GM12878 (cell line): Measurements from ENCODE around the gene LPGAT1. TPM values are rescaled to one million over a fixed set of nuclear protein-coding genes. Genes with fewer than 3 reads are reported as not detected.

Experiments
- ATAC-seq: fragments of 200-7000 bp; cut with Tn5 transposase; 3 replicates; pipeline ENCODE4 v1.9.1; 2020; ENCODE audit warnings: mild to moderate bottlenecking, moderate library complexity
- BruUV-seq: library from RNA; stranded (reverse); fragments of 400-500 nt; replicated peaks from 2 replicates; lab custom pipeline; 2021; lab: Mats Ljungman, UMichigan
- CTCF ChIA-PET: fragments of 300-600 bp; sonication (Branson Sonifier 250); formaldehyde crosslinking; extraction: SDS; loops from one replicate; lab custom pipeline; 2021; ENCODE audit warnings: inconsistent platforms; lab: Yijun Ruan, JAX
- POLR2A ChIA-PET: fragments of 350-600 bp; formaldehyde crosslinking; extraction: SDS; loops from one replicate; lab custom pipeline; 2021; ENCODE audit warnings: inconsistent platforms; lab: Charles Lee
- RAD21 ChIA-PET: fragments of 300-600 bp; sonication (Branson Sonifier 250); formaldehyde crosslinking; loops from one replicate; lab custom pipeline; 2023; ENCODE audit warnings: antibody characterized with exemption; ENCODE audit not compliant: unreplicated experiment; lab: Charles Lee
- SMC1A ChIA-PET: fragments of 300-600 bp; sonication (Branson Sonifier 250); formaldehyde crosslinking; loops from one replicate; lab custom pipeline; 2023; ENCODE audit not compliant: unreplicated experiment, uncharacterized antibody; lab: Charles Lee
- DNase-seq: peaks from one replicate; pipeline ENCODE4 v3.0.0-alpha.2; 2011; ENCODE audit warnings: low read depth, low spot score
- FAIRE-seq: peaks from 3 replicates; lab custom pipeline; 2011; peaks lifted over from hg19 to GRCh38; lab: Jason Lieb, UNC
- H2AFZ ChIP-seq: 2 replicates; pipeline ENCODE4 v1.6.0; 2011; ENCODE audit warnings: low read depth, low read length, control low read depth; ENCODE audit not compliant: control insufficient read depth
- H3K27ac ChIP-seq: 2 replicates; pipeline ENCODE4 v1.5.1; 2011; ENCODE audit warnings: control low read depth; ENCODE audit not compliant: control insufficient read depth, insufficient read depth
- H3K27me3 ChIP-seq, 2 experiments: replicated peaks in 1 of 2; 2 replicates each; pipeline versions ENCODE4 v1.6.0 to v1.6.1; 2011; ENCODE audit warnings: low read length in 1 of 2; ENCODE audit not compliant: control insufficient read depth in 2 of 2, insufficient read depth in 2 of 2
- H3K36me3 ChIP-seq, 2 experiments: 2 replicates each; pipeline ENCODE4 v1.5.1; 2011; ENCODE audit warnings: low read length in 1 of 2; ENCODE audit not compliant: control insufficient read depth in 2 of 2, insufficient read depth in 2 of 2
- H3K4me1 ChIP-seq: 2 replicates; pipeline ENCODE4 v1.6.1; 2011; ENCODE audit warnings: mild to moderate bottlenecking, low read length, moderate library complexity, mixed read lengths; ENCODE audit not compliant: control insufficient read depth, insufficient read depth
- H3K4me2 ChIP-seq: 2 replicates; pipeline ENCODE4 v1.6.0; 2011; ENCODE audit warnings: control low read depth; ENCODE audit not compliant: control insufficient read depth, insufficient read depth
- H3K4me3 ChIP-seq: fragments of 200-600 bp; sonication (generic); 2 replicates; pipeline ENCODE4 v1.5.1; 2016
- H3K79me2 ChIP-seq: 2 replicates; pipeline ENCODE4 v1.6.0; 2011; ENCODE audit warnings: low read length; ENCODE audit not compliant: control insufficient read depth, insufficient read depth
- H3K9ac ChIP-seq: 2 replicates; pipeline ENCODE4 v1.8.0; 2011; ENCODE audit warnings: low read length, control low read depth, mixed read lengths; ENCODE audit not compliant: control insufficient read depth, insufficient read depth
- H3K9me3 ChIP-seq: replicated peaks from 3 replicates; pipeline ENCODE4 v1.5.1; 2011; ENCODE audit warnings: mild to moderate bottlenecking, low read length; ENCODE audit not compliant: control insufficient read depth, insufficient read depth
- H4K20me1 ChIP-seq: 2 replicates; pipeline ENCODE4 v1.6.0; 2011; ENCODE audit not compliant: control insufficient read depth, insufficient read depth
- BCL3 ChIP-seq: IDR thresholded peaks from 2 replicates; pipeline ENCODE4 v1.6.1; 2011; ENCODE audit warnings: borderline replicate concordance, low read depth, mild to moderate bottlenecking, moderate library complexity, low read length; ENCODE audit not compliant: insufficient read depth, poor library complexity, severe bottlenecking
- CBX3 ChIP-seq: fragments of 200-600 bp; sonication (generic); IDR thresholded peaks from 2 replicates; pipeline ENCODE4 v1.6.1; 2016; ENCODE audit warnings: low read depth, borderline replicate concordance
- CREM ChIP-seq: IDR thresholded peaks from 2 replicates; pipeline ENCODE4 v1.6.1; 2014; ENCODE audit warnings: antibody characterized with exemption, low read depth
- ESRRA ChIP-seq: IDR thresholded peaks from 2 replicates; pipeline ENCODE4 v1.6.1; 2012; ENCODE audit warnings: mild to moderate bottlenecking, low read length, improper control_type of control experiment
- IKZF1 ChIP-seq: fragments of 450-650 bp; conservative IDR thresholded peaks from 2 replicates; pipeline ENCODE4 v1.6.1; 2017; ENCODE audit warnings: antibody characterized with exemption, mild to moderate bottlenecking
- IRF3 ChIP-seq: fragments of 450-650 bp; IDR thresholded peaks from 2 replicates; pipeline ENCODE4 v1.6.1; 2014; ENCODE audit warnings: mild to moderate bottlenecking
- MYB ChIP-seq: fragments of 150-350 bp; IDR thresholded peaks from 2 replicates; pipeline ENCODE4 v1.6.1; 2014; ENCODE audit warnings: mild to moderate bottlenecking, low read depth, low read length, borderline replicate concordance
- PKNOX1 ChIP-seq: fragments of 450-650 bp; IDR thresholded peaks from 2 replicates; pipeline ENCODE4 v1.6.1; 2016; ENCODE audit warnings: mild to moderate bottlenecking
- ZNF24 ChIP-seq: fragments of 450-650 bp; IDR thresholded peaks from 2 replicates; pipeline ENCODE4 v1.6.1; 2017; ENCODE audit warnings: antibody characterized with exemption, mild to moderate bottlenecking
- WGBS: methylation state at CpG from one replicate; pipeline ENCODE4 v1.1.6; 2016; ENCODE audit warnings: low lambda C conversion rate; ENCODE audit not compliant: insufficient replicate concordance, insufficient coverage; ENCODE audit errors: missing lambda C conversion rate; 5-methylcytosine and 5-hydroxymethylcytosine counted together
- in situ Hi-C: fragments of 300-500 bp; cut with MboI; formaldehyde crosslinking; loops from 9 replicates; pipeline ENCODE4 v1.14.3; 2018; ENCODE audit warnings: mixed read lengths
- intact Hi-C: fragments of 100-400 bp; cut with micrococcal nuclease; formaldehyde crosslinking; loops from one replicate; pipeline ENCODE4 v1.14.2; 2022; ENCODE audit not compliant: unreplicated experiment
- polyA plus RNA-seq, 11 experiments: library from polyadenylated mRNA; depleted of rRNA in 4 of 11; unstranded in 6 of 11; stranded (reverse) in 5 of 11; fragments of >200 nt; fragmentation: Nextera tagmentation in 4 of 11; fragmentation: Illumina TruSeq in 1 of 11; extraction: Ambion mirVana in 4 of 11; extraction: Trizol in 1 of 11; gene quantifications; 1 replicate in 1 of 11; 2 replicates in 10 of 11; pipeline versions ENCODE4 v1.2.1 to v1.2.3, GENCODE V29; 2011 to 2016; ENCODE audit warnings: inconsistent platforms in 2 of 11, missing spikeins in 2 of 11, low read depth in 1 of 11
- total RNA-seq, 4 experiments: library from RNA; depleted of rRNA in 3 of 4; stranded (reverse); fragments of >200 nt in 3 of 4; fragmentation: Illumina TruSeq in 1 of 4; extraction: Trizol in 1 of 4; gene quantifications; 2 replicates each; pipeline versions ENCODE4 v1.2.1 to v1.2.3, GENCODE V29; 2013 to 2021

Gene LPGAT1
- total and polyA plus RNA-seq, 10 of the 15 experiments (the other 5 are each of a cell fraction or from before 2014, with no cell fraction given): 5.8 to 40.6 (median 19.2) TPM

- TF ChIP-seq CREM (no peak), PKNOX1 (no peak)
- TF ChIP-seq, all 136 proteins: peak for 0
These were observed 3.5 kb downstream of the LPGAT1 start (continued) for GRCh38 chr1:211827051-211827450.

- TF ChIP-seq IRF3 (no peak), ZNF24 (no peak), ESRRA (no peak), CBX3 (no peak), MYB (no peak), BCL3 (no peak), IKZF1 (no peak)
- TF ChIP-seq, all 136 proteins: peak for 0
- Histone ChIP-seq H3K4me2 (no peak overlapping the region), H3K27ac (no peak overlapping the region), H2AFZ (no peak overlapping the region), H3K27me3 (no peaks in the 10 kb centered on the region), H3K4me3 (no peak overlapping the region), H3K9me3 (no peaks in the 10 kb centered on the region; the same call in 2 of the 3 replicates), H3K79me2 (peaks cover 69% of the 10 kb centered on the region), H4K20me1 (no peaks in the 10 kb centered on the region), H3K4me1 (no peaks in the 10 kb centered on the region; the same call in 1 of the 2 replicates), H3K36me3 (no peaks in the 10 kb centered on the region), H3K9ac (no peak overlapping the region)
- intact Hi-C loops: no loop called here
- in situ Hi-C loops: no loop called here
- RAD21 ChIA-PET: interaction anchor here (1.3 to 6.0 kb wide), 4 partner anchors 17 to 160 kb away, joined by 4 to 85 read pairs (median 8); no protein-coding TSS in a partner anchor
- ATAC-seq: no peak
- POLR2A ChIA-PET: interaction anchor here (1.1 to 5.2 kb wide), 3 partner anchors 17 to 144 kb away, joined by 3 to 30 read pairs (median 9); no protein-coding TSS in a partner anchor
- CTCF ChIA-PET: interaction anchor here (1.2 to 5.9 kb wide), 6 partner anchors 10 to 209 kb away, joined by 3 to 59 read pairs (median 14); partner anchors contain the start of genes DTL and INTS7
- WGBS: 6% methylated on average over 1 of the region's 1 CpG
- SMC1A ChIA-PET: interaction anchor here (0.6 to 9.3 kb wide), 21 partner anchors 8 to 458 kb away, joined by 3 to 90 read pairs (median 4); partner anchors contain the start of genes DTL and INTS7
- no peak for DNase-seq
- FAIRE-seq: no peak
- no TSS peak for BruUV-seq
These were observed 4.6 kb downstream of the LPGAT1 start for GRCh38 chr1:211825980-211826379.
